ENCODE results near the gene KCNH2. TPM values are rescaled to one million over a fixed set of nuclear protein-coding genes. Genes with fewer than 3 reads are reported as not detected.
A peak's percentile ranks its signal among the peaks of the same experiment; 100 is the strongest.

The KCNH2 gene
- polyA plus RNA-seq, 3 donors: not detected

DNA sequence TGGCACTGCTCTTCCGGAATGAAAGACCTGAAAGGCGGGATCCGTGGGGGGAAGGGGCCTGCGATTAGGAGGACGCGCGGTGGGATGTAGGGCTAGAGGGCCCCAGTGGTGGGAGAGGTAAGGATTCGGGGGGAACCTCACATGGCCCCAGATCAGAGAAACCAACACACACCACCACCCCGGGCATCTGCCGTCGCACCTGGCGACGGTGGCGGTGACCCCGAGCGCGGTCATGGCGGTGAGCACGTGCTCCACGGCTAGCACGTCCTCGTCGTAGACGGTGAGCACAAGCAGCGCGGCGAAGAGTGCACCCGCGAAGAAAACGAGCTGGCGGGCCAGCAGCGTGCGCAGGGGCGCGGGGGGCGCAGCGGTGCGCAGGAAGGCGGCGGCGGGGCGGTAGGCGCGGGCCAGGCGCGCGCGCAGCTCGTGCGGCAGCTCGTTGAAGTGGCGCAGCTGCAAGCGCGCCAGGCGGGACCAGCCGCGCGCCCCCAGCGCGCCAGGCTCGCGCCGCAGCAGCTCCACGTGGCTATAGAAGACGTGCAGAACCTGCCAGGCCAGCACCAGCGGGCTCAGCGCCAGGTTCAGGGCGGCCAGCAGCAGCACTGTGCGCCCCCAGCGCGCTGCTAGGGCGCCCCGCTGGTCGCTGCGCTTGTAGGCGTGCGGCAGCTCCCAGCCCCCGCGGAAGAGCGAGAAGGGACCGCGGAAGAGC lies 40.5 kb upstream of the KCNH2 start:
- H3K36me3 ChIP-seq (replicated peaks in 1 of 2; ENCODE audit: control insufficient read depth in 1 of 2, insufficient read depth in 2 of 2, low read length in 2 of 2): no peaks in the 10 kb centered on the region
- H3K9me3 Mint-ChIP-seq: peaks cover 0 to 16% (median 3%) of the 10 kb centered on the region in 7 donors
- H3K36me3 Mint-ChIP-seq: peaks cover 3 to 4% of the 10 kb centered on the region in 2 donors
- intact Hi-C loops (cut with micrococcal nuclease): loop anchor here in 1 of 2 donors (5.0 kb wide), 1 partner anchor 94 kb away; no protein-coding TSS in a partner anchor
- peaks cover 23 to 50% of the 10 kb centered on the region in 2 donors for H3K27me3 ChIP-seq (ENCODE audit: control insufficient read depth in 2 of 2, insufficient read depth in 2 of 2, low read length in 2 of 2)
- H3K27me3 Mint-ChIP-seq (ENCODE audit: low read depth in 3 of 3): peaks cover 57 to 86% (median 63%) of the 10 kb centered on the region in 3 donors
- peak overlapping the region; percentile 56 to 88 for H3K4me3 Mint-ChIP-seq
- H3K4me3 ChIP-seq (replicated peaks in 1 of 3; ENCODE audit: low read depth in 2 of 3, low read length in 3 of 3): peak overlapping the region in 1 of 3 experiments; percentile 51
- peak overlapping the region; percentile 35 for H2AFZ ChIP-seq (ENCODE audit: insufficient read depth, low read depth, low read length, poor library complexity, severe bottlenecking)
- WGBS (ENCODE audit: insufficient coverage): 2% methylated on average over 77 of the region's 82 CpGs
- TF ChIP-seq, protein P1, sequence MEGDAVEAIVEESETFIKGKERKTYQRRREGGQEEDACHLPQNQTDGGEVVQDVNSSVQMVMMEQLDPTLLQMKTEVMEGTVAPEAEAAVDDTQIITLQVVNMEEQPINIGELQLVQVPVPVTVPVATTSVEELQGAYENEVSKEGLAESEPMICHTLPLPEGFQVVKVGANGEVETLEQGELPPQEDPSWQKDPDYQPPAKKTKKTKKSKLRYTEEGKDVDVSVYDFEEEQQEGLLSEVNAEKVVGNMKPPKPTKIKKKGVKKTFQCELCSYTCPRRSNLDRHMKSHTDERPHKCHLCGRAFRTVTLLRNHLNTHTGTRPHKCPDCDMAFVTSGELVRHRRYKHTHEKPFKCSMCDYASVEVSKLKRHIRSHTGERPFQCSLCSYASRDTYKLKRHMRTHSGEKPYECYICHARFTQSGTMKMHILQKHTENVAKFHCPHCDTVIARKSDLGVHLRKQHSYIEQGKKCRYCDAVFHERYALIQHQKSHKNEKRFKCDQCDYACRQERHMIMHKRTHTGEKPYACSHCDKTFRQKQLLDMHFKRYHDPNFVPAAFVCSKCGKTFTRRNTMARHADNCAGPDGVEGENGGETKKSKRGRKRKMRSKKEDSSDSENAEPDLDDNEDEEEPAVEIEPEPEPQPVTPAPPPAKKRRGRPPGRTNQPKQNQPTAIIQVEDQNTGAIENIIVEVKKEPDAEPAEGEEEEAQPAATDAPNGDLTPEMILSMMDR (IDR thresholded peaks at IDR 0.05): peak; percentile 43
- DNase-seq: no peak
- H3K4me2 ChIP-seq (replicated peaks; ENCODE audit: extremely low read depth, low read length, poor library complexity, severe bottlenecking): peak overlapping the region; percentile 51
- H3K27ac Mint-ChIP-seq: peak overlapping the region in 2 of 7 donors; percentile 58 to 70
- no peak overlapping the region for H3K9ac ChIP-seq (ENCODE audit: insufficient read depth, low read length, poor library complexity, severe bottlenecking)
- peaks cover 35% of the 10 kb centered on the region for H3K4me1 Mint-ChIP-seq
- no peak overlapping the region for H3K27ac ChIP-seq (ENCODE audit: low read depth in 1 of 2, low read length in 2 of 2)
- H4K20me1 ChIP-seq (ENCODE audit: insufficient read depth, low read length): no peaks in the 10 kb centered on the region
- no peaks in the 10 kb centered on the region for H3K79me2 ChIP-seq (ENCODE audit: insufficient read depth, low read length)
- H3K9me3 ChIP-seq (replicated peaks in 1 of 2; ENCODE audit: control insufficient read depth in 1 of 2, insufficient read depth in 1 of 2, low read length in 2 of 2): peaks cover 0 to 6% of the 10 kb centered on the region in 2 donors
- peaks cover 25 to 38% of the 10 kb centered on the region in 2 donors for H3K4me1 ChIP-seq (ENCODE audit: control insufficient read depth in 1 of 2, insufficient read depth in 2 of 2, low read length in 2 of 2)

DNA sequence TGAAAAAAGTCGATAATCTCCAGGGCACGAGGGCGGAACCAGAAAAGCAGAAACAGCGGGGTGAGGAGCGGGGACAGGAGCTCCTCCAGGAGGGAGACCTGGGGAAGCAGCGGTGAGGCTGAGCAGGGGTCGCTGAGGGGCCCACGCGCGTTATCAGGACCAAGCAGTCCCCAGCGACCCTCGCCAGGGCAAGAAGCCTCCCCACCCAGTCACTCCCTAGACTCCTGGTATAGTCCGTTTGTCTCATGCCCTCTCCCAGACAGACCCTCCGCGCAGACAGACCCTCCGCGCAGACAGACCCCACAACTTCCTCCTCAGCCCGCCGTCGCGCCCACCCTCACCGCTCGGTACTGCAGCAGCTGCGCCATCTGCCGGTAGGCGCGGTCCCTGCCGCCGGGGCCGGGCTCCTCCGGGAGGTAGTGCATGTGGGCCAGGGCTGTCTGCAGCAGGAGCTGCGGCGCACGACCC lies 39.9 kb upstream of the KCNH2 start:
- Histone ChIP-seq H3K4me3 (replicated peaks in 1 of 3; ENCODE audit: low read depth in 2 of 3, low read length in 3 of 3) (peak overlapping the region in 1 of 3 experiments; percentile 51), H4K20me1 (ENCODE audit: insufficient read depth, low read length) (no peaks in the 10 kb centered on the region), H3K9me3 (replicated peaks in 1 of 2; ENCODE audit: control insufficient read depth in 1 of 2, insufficient read depth in 1 of 2, low read length in 2 of 2) (peaks cover 0 to 6% of the 10 kb centered on the region in 2 donors), H3K27ac (ENCODE audit: low read depth in 1 of 2, low read length in 2 of 2) (no peak overlapping the region), H3K27me3 (ENCODE audit: control insufficient read depth in 2 of 2, insufficient read depth in 2 of 2, low read length in 2 of 2) (peaks cover 23 to 54% of the 10 kb centered on the region in 2 donors), H2AFZ (ENCODE audit: insufficient read depth, low read depth, low read length, poor library complexity, severe bottlenecking) (peak overlapping the region; percentile 35), H3K79me2 (ENCODE audit: insufficient read depth, low read length) (no peaks in the 10 kb centered on the region), H3K4me2 (replicated peaks; ENCODE audit: extremely low read depth, low read length, poor library complexity, severe bottlenecking) (peak overlapping the region; percentile 51), H3K36me3 (replicated peaks in 1 of 2; ENCODE audit: control insufficient read depth in 1 of 2, insufficient read depth in 2 of 2, low read length in 2 of 2) (no peaks in the 10 kb centered on the region), H3K4me1 (ENCODE audit: control insufficient read depth in 1 of 2, insufficient read depth in 2 of 2, low read length in 2 of 2) (peaks cover 29 to 44% of the 10 kb centered on the region in 2 donors), H3K9ac (ENCODE audit: insufficient read depth, low read length, poor library complexity, severe bottlenecking) (no peak overlapping the region)
- Mint-ChIP-seq H3K36me3 (peaks cover 3 to 4% of the 10 kb centered on the region in 2 donors), H3K9me3 (peaks cover 0 to 16% (median 3%) of the 10 kb centered on the region in 7 donors), H3K27me3 (ENCODE audit: low read depth in 3 of 3) (peaks cover 57 to 86% (median 67%) of the 10 kb centered on the region in 3 donors), H3K4me3 (peak overlapping the region; percentile 56 to 88), H3K27ac (peak overlapping the region in 5 of 7 donors; percentile 30 to 78 (median 70)), H3K4me1 (peaks cover 35% of the 10 kb centered on the region)
- under 1% methylated on average over 34 of the region's 34 CpGs for WGBS (ENCODE audit: insufficient coverage)
- DNase-seq: peak; percentile 29 to 45 (median 39)
- TF ChIP-seq, protein P1 (IDR thresholded peaks at IDR 0.05): peak; percentile 91
- intact Hi-C loops (cut with micrococcal nuclease): loop anchor here in 1 of 2 donors (5.0 kb wide), 1 partner anchor 94 kb away; no protein-coding TSS in a partner anchor
